ENCODE data around the gene CNNM2. TPM values are rescaled to one million over a fixed set of nuclear protein-coding genes. Genes with fewer than 3 reads are reported as not detected.

Gene CNNM2
- total RNA-seq, 3 donors from 2014 or later (not counting 1 experiment from before 2014, with no cell fraction given), result 8.6 to 18.0 (median 16.7) TPM

- no peaks in the 10 kb centered on the region for H3K9me3 Mint-ChIP-seq
Measured at GRCh38 chr10:102904346-102904745, 13.7 kb upstream of the CNNM2 start.

GRCh38 chr10:102906507-102906906, 11.6 kb upstream of the CNNM2 start:
- no peaks in the 10 kb centered on the region for H3K36me3 Mint-ChIP-seq
- no peak for DNase-seq
- Histone ChIP-seq H3K9me3 (ENCODE audit: control insufficient read depth, insufficient read depth, low read length) (no peaks in the 10 kb centered on the region), H3K27ac (ENCODE audit: low read length) (no peak overlapping the region), H3K36me3 (ENCODE audit: control insufficient read depth, insufficient read depth, low read length) (no peaks in the 10 kb centered on the region), H3K4me1 (ENCODE audit: control insufficient read depth, insufficient read depth, low read length) (no peaks in the 10 kb centered on the region), H3K27me3 (ENCODE audit: control insufficient read depth, insufficient read depth, low read length) (no peaks in the 10 kb centered on the region), H3K4me3 (ENCODE audit: low read length) (no peak overlapping the region)
- no peaks in the 10 kb centered on the region for H3K4me1 Mint-ChIP-seq
- H3K4me3 Mint-ChIP-seq, result no peak overlapping the region
- H3K27me3 Mint-ChIP-seq (ENCODE audit: low read depth in 2 of 2), result no peaks in the 10 kb centered on the region
- H3K27ac Mint-ChIP-seq, result no peak overlapping the region
- WGBS (ENCODE audit: insufficient coverage), result 87% methylated on average over 3 of the region's 4 CpGs
- intact Hi-C loops (cut with micrococcal nuclease), result no loop called here
- no peak for ATAC-seq
- no peak for TF ChIP-seq CTCF (IDR thresholded peaks at IDR 0.05)
- no peaks in the 10 kb centered on the region for H3K9me3 Mint-ChIP-seq

More at GRCh38 chr10:102904346-102904745, 13.7 kb upstream of the CNNM2 start:
- no peak for TF ChIP-seq CTCF (IDR thresholded peaks at IDR 0.05)
- no peak overlapping the region for H3K4me3 ChIP-seq (ENCODE audit: low read length)
- ATAC-seq (no peak), DNase-seq (no peak)
- H3K27ac ChIP-seq (ENCODE audit: low read length), result no peak overlapping the region
- Mint-ChIP-seq H3K27me3 (ENCODE audit: low read depth in 2 of 2) (no peaks in the 10 kb centered on the region), H3K4me3 (no peak overlapping the region), H3K27ac (no peak overlapping the region), H3K36me3 (no peaks in the 10 kb centered on the region), H3K4me1 (no peaks in the 10 kb centered on the region)
- no peaks in the 10 kb centered on the region for H3K27me3 ChIP-seq (ENCODE audit: control insufficient read depth, insufficient read depth, low read length)
- intact Hi-C loops (cut with micrococcal nuclease), result no loop called here
- no peaks in the 10 kb centered on the region for H3K9me3 ChIP-seq (ENCODE audit: control insufficient read depth, insufficient read depth, low read length)
- H3K4me1 ChIP-seq (ENCODE audit: control insufficient read depth, insufficient read depth, low read length), result no peaks in the 10 kb centered on the region
- no peaks in the 10 kb centered on the region for H3K36me3 ChIP-seq (ENCODE audit: control insufficient read depth, insufficient read depth, low read length)

- no peak for ATAC-seq
- H3K4me1 Mint-ChIP-seq, result peaks cover 14 to 32% of the 10 kb centered on the region in 2 donors
Measured at GRCh38 chr10:102914781-102915180, 3.3 kb upstream of the CNNM2 start.

More at GRCh38 chr10:102914781-102915180, 3.3 kb upstream of the CNNM2 start:
- H3K27ac ChIP-seq (ENCODE audit: low read length), result no peak overlapping the region
- WGBS (ENCODE audit: insufficient coverage), result 40% methylated on average over 1 of the region's 1 CpG
- intact Hi-C loops (cut with micrococcal nuclease), result loop anchor here (5.0 kb wide), 2 partner anchors 267 to 453 kb away; partner anchors contain the start of gene TAF5
- H3K4me3 Mint-ChIP-seq, result no peak overlapping the region
- no peaks in the 10 kb centered on the region for H3K9me3 ChIP-seq (ENCODE audit: control insufficient read depth, insufficient read depth, low read length)
- no peak overlapping the region for H3K4me3 ChIP-seq (ENCODE audit: low read length)
- no peak for TF ChIP-seq CTCF (IDR thresholded peaks at IDR 0.05)
- peaks cover 18% of the 10 kb centered on the region for H3K4me1 ChIP-seq (ENCODE audit: control insufficient read depth, insufficient read depth, low read length)
- peaks cover 10 to 21% of the 10 kb centered on the region in 2 donors for H3K27me3 Mint-ChIP-seq (ENCODE audit: low read depth in 2 of 2)
- H3K27ac Mint-ChIP-seq, result no peak overlapping the region
- no peak for DNase-seq
- H3K36me3 ChIP-seq (ENCODE audit: control insufficient read depth, insufficient read depth, low read length), result no peaks in the 10 kb centered on the region
- H3K9me3 Mint-ChIP-seq, result no peaks in the 10 kb centered on the region
- no peaks in the 10 kb centered on the region for H3K36me3 Mint-ChIP-seq
- no peaks in the 10 kb centered on the region for H3K27me3 ChIP-seq (ENCODE audit: control insufficient read depth, insufficient read depth, low read length)
